Neural progenitor cell (in vitro differentiated cells): Measurements from ENCODE around the gene A2M.

ENCODE experiments used
- CTCF ChIP-seq: fragments of 200-600 bp; sonication (generic); IDR thresholded peaks from 2 replicates; pipeline ENCODE4 v1.5.1; 2017; ENCODE audit warnings: antibody characterized with exemption, mild to moderate bottlenecking
- EZH2 ChIP-seq: fragments of 200-600 bp; sonication (generic); IDR thresholded peaks from 2 replicates; pipeline ENCODE4 v1.6.1; 2017; ENCODE audit warnings: antibody characterized with exemption, mild to moderate bottlenecking, moderate library complexity

- no peak for TF ChIP-seq EZH2
- TF ChIP-seq CTCF, result no peak
Observed at GRCh38 chr12:9030776-9031175, 84.9 kb downstream of the A2M start.
